ENCODE data around the gene CCDC92B. TPM values are rescaled to one million over a fixed set of nuclear protein-coding genes. Genes with fewer than 3 reads are reported as not detected.

The CCDC92B gene
- polyA plus RNA-seq, 1 of the 3 experiments (the other 2 are of a cell fraction), result 0.07 TPM

GRCh38 chr17:2758870-2759269 is 9.4 kb upstream of the CCDC92B start:
- H3K9ac ChIP-seq, result no peak overlapping the region
- ChIA-PET CTCF (no interaction called here), POLR2A (interaction anchor here (0.7 to 1.1 kb wide), 2 partner anchors 9 to 108 kb away, joined by 3 to 4 read pairs; partner anchors contain the start of gene CCDC92B)
- no peak overlapping the region for H3K27ac ChIP-seq (ENCODE audit: low read depth in 2 of 2, low read length in 1 of 2)
- no peak for DNase-seq
- H2AFZ ChIP-seq (ENCODE audit: low read depth), result no peak overlapping the region
- no peaks in the 10 kb centered on the region for H3K9me3 ChIP-seq
- no peak overlapping the region for H3K4me2 ChIP-seq
- H3K4me1 ChIP-seq (ENCODE audit: control insufficient read depth in 1 of 2, insufficient read depth in 2 of 2, low read depth in 1 of 2, low read length in 1 of 2), result no peaks in the 10 kb centered on the region
- H3K36me3 ChIP-seq (replicated peaks in 1 of 2; ENCODE audit: control insufficient read depth in 1 of 2, insufficient read depth in 2 of 2, low read length in 1 of 2), result no peaks in the 10 kb centered on the region
- TF ChIP-seq RAD21 (IDR thresholded peaks at IDR 0.05; ENCODE audit: low read length) (no peak), CTCF (IDR thresholded peaks at IDR 0.05) (no peak), SMC3 (IDR thresholded peaks at IDR 0.05; ENCODE audit: low read depth, low read length) (no peak), EP300 (IDR thresholded peaks at IDR 0.05; ENCODE audit: borderline replicate concordance in 1 of 2, low read depth in 1 of 2, low read length in 1 of 2) (no peak), YY1 (IDR thresholded peaks at IDR 0.05; ENCODE audit: low read depth) (no peak), USF1 (IDR thresholded peaks at IDR 0.05; ENCODE audit: borderline replicate concordance, low read depth) (no peak), NRF1 (IDR thresholded peaks at IDR 0.05; ENCODE audit: low read depth, low read length) (no peak), EZH2phosphoT487 (IDR thresholded peaks at IDR 0.05; ENCODE audit: borderline replicate concordance, low read depth) (no peak), ZBTB33 (IDR thresholded peaks at IDR 0.05; ENCODE audit: borderline replicate concordance, low read depth) (no peak), CHD2 (IDR thresholded peaks at IDR 0.05; ENCODE audit: low read length, partially characterized antibody) (no peak), RFX5 (IDR thresholded peaks at IDR 0.05; ENCODE audit: low read length) (no peak), RXRA (IDR thresholded peaks at IDR 0.05; ENCODE audit: borderline replicate concordance, low read depth) (no peak), TAF1 (IDR thresholded peaks at IDR 0.05; ENCODE audit: borderline replicate concordance, low read depth, low read length) (no peak), MEF2A (IDR thresholded peaks at IDR 0.05; ENCODE audit: borderline replicate concordance, low read depth) (no peak), TCF12 (IDR thresholded peaks at IDR 0.05) (no peak), RCOR1 (IDR thresholded peaks at IDR 0.05; ENCODE audit: low read length) (no peak), IRF3 (IDR thresholded peaks at IDR 0.05; ENCODE audit: low read depth, low read length) (no peak), SIN3A (IDR thresholded peaks at IDR 0.05; ENCODE audit: borderline replicate concordance, low read depth, low read length) (no peak)
- no peaks in the 10 kb centered on the region for H3K9me2 ChIP-seq
- no peak overlapping the region for H3K4me3 ChIP-seq (ENCODE audit: low read depth in 2 of 2, low read length in 1 of 2)
- H4K20me1 ChIP-seq (ENCODE audit: insufficient read depth), result no peaks in the 10 kb centered on the region
- 0 out of 2 replicates have a peak, but pooled peaks cover 5% of the 10 kb centered on the region for H3K27me3 ChIP-seq (ENCODE audit: insufficient read depth)
- no peaks in the 10 kb centered on the region for H3F3A ChIP-seq (replicated peaks; ENCODE audit: insufficient read depth)
- WGBS (ENCODE audit: low lambda C conversion rate), result 44% methylated on average over 4 of the region's 4 CpGs
- H3K79me2 ChIP-seq (ENCODE audit: insufficient read depth), result no peaks in the 10 kb centered on the region

Data from SK-N-SH (cell line).